Kidney (tissue), 14 donors: Measurements from ENCODE around the gene VAT1L. TPM values are rescaled to one million over a fixed set of nuclear protein-coding genes. Genes with fewer than 3 reads are reported as not detected.

Experiments used
- DNase-seq, 5 donors: peaks; one replicate each; pipeline ENCODE4 v3.0.0-alpha.2; 2013 to 2020
- FAIRE-seq: peaks from 2 replicates; lab custom pipeline; 2012; peaks lifted over from hg19 to GRCh38; lab: Jason Lieb, UNC
- H3K27ac ChIP-seq, 2 donors: one replicate each; pipeline ENCODE4 v1.7.0; 2013; ENCODE audit warnings: low read depth in 2 of 2, low read length in 2 of 2, inconsistent platforms in 1 of 2
- H3K27me3 ChIP-seq: one replicate; pipeline ENCODE4 v1.7.1; 2013; ENCODE audit warnings: low read length, inconsistent platforms; ENCODE audit not compliant: control insufficient read depth, insufficient read depth
- H3K36me3 ChIP-seq, 3 donors: one replicate each; pipeline versions ENCODE4 v1.7.0 to v1.7.1; 2013; ENCODE audit warnings: low read length in 3 of 3, control low read depth in 1 of 3, inconsistent platforms in 1 of 3; ENCODE audit not compliant: insufficient read depth in 3 of 3, control insufficient read depth in 2 of 3
- H3K4me1 ChIP-seq, 3 donors: one replicate each; pipeline versions ENCODE4 v1.7.0 to v1.7.1; 2013; ENCODE audit warnings: low read length in 3 of 3, inconsistent platforms in 1 of 3, low read depth in 1 of 3; ENCODE audit not compliant: control insufficient read depth in 2 of 3, insufficient read depth in 2 of 3
- H3K4me3 ChIP-seq, 3 donors: one replicate each; pipeline versions ENCODE4 v1.7.0 to v1.8.1; 2013; ENCODE audit warnings: low read length in 3 of 3, control low read depth in 1 of 3, inconsistent platforms in 1 of 3
- H3K9ac ChIP-seq, 3 donors: one replicate each; pipeline versions ENCODE4 v1.7.0 to v1.7.1; 2013; ENCODE audit warnings: low read length in 3 of 3, control low read depth in 1 of 3, inconsistent platforms in 1 of 3
- H3K9me3 ChIP-seq, 3 donors: one replicate each; pipeline versions ENCODE4 v1.7.0 to v1.7.1; 2013; ENCODE audit warnings: low read length in 3 of 3, control low read depth in 1 of 3, inconsistent platforms in 1 of 3; ENCODE audit not compliant: control insufficient read depth in 2 of 3, insufficient read depth in 1 of 3
- intact Hi-C: fragments of 100-400 bp; cut with DNase I; formaldehyde crosslinking; loops from one replicate; pipeline ENCODE4 v1.11.1; 2022
- polyA plus RNA-seq: library from polyadenylated mRNA; stranded (reverse); fragments of 350-450 nt; fragmentation: Illumina TruSeq; extraction: RNeasy Lipid Tissue Mini Kit (QIAGEN cat#74804); gene quantifications from one replicate; pipeline ENCODE4 v1.2.3, GENCODE V29; 2014; ENCODE audit warnings: low read depth, low replicate concordance; ENCODE audit not compliant: insufficient read depth
- total RNA-seq: library from RNA; stranded (reverse); fragmentation: NEBNext Ultra II Directional; extraction: Animal tissue kit (Norgen Biotek cat#: 25700); gene quantifications from one replicate; pipeline ENCODE4 v1.2.1, GENCODE V29; 2021
- TF ChIP-seq, protein P1 (sequence below): IDR thresholded peaks from 3 replicates; pipeline ENCODE4 v1.5.1; 2012; ENCODE audit warnings: mild to moderate bottlenecking, moderate library complexity, borderline replicate concordance; ENCODE audit not compliant: insufficient read depth; ENCODE audit errors: extremely low read depth
- donor health status: control.
- donor health status: control.
- donor health status: control.
- donor health status: control.
- donor health status: control.
- donor health status: DM: yes; HTN: yes; CAD: no.
- donor health status: Normal renal cell carcinoma (clear cell type).

The VAT1L gene
- total and polyA plus RNA-seq, 2 donors from 2014 or later: 0.85 to 4.5 TPM

GRCh38 chr16:77842468-77842867, 54.1 kb downstream of the VAT1L start:
- DNase-seq: no peak
- FAIRE-seq: no peak
- no peaks in the 10 kb centered on the region for H3K9me3 ChIP-seq
- TF ChIP-seq, protein P1, sequence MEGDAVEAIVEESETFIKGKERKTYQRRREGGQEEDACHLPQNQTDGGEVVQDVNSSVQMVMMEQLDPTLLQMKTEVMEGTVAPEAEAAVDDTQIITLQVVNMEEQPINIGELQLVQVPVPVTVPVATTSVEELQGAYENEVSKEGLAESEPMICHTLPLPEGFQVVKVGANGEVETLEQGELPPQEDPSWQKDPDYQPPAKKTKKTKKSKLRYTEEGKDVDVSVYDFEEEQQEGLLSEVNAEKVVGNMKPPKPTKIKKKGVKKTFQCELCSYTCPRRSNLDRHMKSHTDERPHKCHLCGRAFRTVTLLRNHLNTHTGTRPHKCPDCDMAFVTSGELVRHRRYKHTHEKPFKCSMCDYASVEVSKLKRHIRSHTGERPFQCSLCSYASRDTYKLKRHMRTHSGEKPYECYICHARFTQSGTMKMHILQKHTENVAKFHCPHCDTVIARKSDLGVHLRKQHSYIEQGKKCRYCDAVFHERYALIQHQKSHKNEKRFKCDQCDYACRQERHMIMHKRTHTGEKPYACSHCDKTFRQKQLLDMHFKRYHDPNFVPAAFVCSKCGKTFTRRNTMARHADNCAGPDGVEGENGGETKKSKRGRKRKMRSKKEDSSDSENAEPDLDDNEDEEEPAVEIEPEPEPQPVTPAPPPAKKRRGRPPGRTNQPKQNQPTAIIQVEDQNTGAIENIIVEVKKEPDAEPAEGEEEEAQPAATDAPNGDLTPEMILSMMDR: no peak
- no peaks in the 10 kb centered on the region for H3K36me3 ChIP-seq
- H3K27ac ChIP-seq: no peak overlapping the region
- H3K27me3 ChIP-seq: no peaks in the 10 kb centered on the region
- no peaks in the 10 kb centered on the region for H3K4me1 ChIP-seq
- H3K4me3 ChIP-seq: no peak overlapping the region
- no peak overlapping the region for H3K9ac ChIP-seq
- intact Hi-C loops: no loop called here

DNA sequence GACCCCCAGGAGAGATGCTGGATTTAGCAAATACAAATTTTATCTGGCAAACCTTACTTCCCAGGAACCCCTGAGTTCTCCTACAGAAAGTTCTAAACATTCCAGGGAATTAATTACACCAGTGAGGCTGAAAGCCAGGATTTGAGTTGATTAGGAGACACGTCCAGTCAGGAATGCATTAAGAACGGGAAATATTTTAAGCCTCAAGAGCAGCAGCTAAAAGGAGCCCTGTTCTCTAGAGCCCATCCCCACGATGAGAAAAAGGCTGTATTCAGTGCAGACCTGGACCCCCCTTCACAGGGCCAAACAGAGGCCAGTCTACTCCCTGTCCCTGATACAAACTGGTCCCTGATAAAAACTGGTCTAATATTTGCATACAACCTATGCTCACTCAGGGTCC, 55.0 kb downstream of the VAT1L start:
- no peak for FAIRE-seq
- Histone ChIP-seq H3K4me3 (no peak overlapping the region), H3K27ac (no peak overlapping the region), H3K9ac (no peak overlapping the region), H3K36me3 (no peaks in the 10 kb centered on the region), H3K27me3 (no peaks in the 10 kb centered on the region), H3K9me3 (no peaks in the 10 kb centered on the region), H3K4me1 (no peaks in the 10 kb centered on the region)
- TF ChIP-seq, protein P1: no peak
- DNase-seq: peak in 2 of 5 donors; percentile 11 to 47
- intact Hi-C loops: no loop called here

- intact Hi-C loops: no loop called here
- H3K4me3 ChIP-seq: no peak overlapping the region
- H3K36me3 ChIP-seq: no peaks in the 10 kb centered on the region
- no peak for DNase-seq
- no peak overlapping the region for H3K27ac ChIP-seq
- TF ChIP-seq, protein P1: no peak
- no peaks in the 10 kb centered on the region for H3K9me3 ChIP-seq
- H3K9ac ChIP-seq: no peak overlapping the region
- FAIRE-seq: no peak
- H3K27me3 ChIP-seq: no peaks in the 10 kb centered on the region
- H3K4me1 ChIP-seq: no peaks in the 10 kb centered on the region
Observed at GRCh38 chr16:77844801-77845200, 56.4 kb downstream of the VAT1L start.

DNA sequence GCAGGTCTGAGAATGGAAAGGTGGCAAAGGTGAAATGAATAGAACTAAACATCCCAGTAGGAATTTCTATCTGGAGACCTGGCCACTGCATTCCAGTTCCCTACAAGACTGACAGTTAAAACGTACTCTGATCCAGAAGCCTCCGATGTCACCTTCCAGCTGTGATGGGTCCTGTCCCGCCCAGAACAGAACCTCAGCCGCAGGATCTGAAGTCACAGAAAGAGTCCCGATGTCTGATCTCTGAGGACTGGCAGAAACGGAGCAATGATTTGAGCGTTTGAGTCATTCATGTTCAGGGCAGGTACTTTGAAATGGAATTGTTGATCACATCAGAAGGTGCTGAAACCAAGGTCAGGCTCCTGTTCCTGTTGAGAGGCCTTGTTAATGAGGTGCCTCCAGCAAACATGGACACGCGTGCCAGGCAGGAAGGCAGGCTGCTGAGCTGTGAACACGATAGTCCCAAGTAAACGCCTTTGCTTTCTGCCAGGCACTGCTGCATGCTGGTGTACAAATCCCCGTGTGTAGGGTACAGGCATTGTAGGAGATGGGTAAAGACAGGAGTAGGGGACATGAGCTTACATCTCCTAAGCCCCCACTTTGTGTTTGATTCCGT, 61.4 kb downstream of the VAT1L start:
- FAIRE-seq (no peak), DNase-seq (peak in 3 of 5 donors; percentile 23 to 43 (median 33))
- Histone ChIP-seq H3K4me1 (no peaks in the 10 kb centered on the region), H3K9ac (no peak overlapping the region), H3K27ac (no peak overlapping the region), H3K36me3 (no peaks in the 10 kb centered on the region), H3K27me3 (no peaks in the 10 kb centered on the region), H3K4me3 (no peak overlapping the region), H3K9me3 (no peaks in the 10 kb centered on the region)
- intact Hi-C loops: no loop called here
- TF ChIP-seq, protein P1: no peak
